Effector CD8-positive, alpha-beta T cell (primary cell): Measurements from ENCODE around the gene ECM1.

Source experiments
- DNase-seq: peaks from one replicate; lab custom pipeline; 2025; lab: John Stamatoyannopoulos, UW

The ECM1 gene

GRCh38 chr1:150512846-150513245 lies 4.9 kb downstream of the ECM1 start:
- no peak for DNase-seq

DNA sequence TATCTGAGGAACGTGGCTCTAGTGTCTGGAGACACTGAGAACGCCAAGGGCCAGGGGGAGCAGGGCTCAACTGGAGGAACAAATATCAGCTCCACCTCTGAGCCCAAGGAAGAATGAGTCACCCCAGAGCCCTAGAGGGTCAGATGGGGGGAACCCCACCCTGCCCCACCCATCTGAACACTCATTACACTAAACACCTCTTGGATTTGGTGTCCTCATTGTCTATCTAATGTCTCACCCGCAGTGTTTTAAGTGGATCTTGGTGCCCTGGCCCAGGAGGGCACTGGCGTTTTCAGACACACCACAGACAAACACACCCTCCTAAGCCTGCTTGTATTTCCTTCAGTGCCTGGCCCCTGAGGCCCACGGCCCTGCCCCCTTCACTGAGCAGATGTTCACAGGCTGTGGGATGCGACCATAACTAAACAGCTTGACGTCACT lies 5.5 kb downstream of the ECM1 start:
- no peak for DNase-seq

GRCh38 chr1:150514260-150514659 lies 6.4 kb downstream of the ECM1 start:
- no peak for DNase-seq

DNA sequence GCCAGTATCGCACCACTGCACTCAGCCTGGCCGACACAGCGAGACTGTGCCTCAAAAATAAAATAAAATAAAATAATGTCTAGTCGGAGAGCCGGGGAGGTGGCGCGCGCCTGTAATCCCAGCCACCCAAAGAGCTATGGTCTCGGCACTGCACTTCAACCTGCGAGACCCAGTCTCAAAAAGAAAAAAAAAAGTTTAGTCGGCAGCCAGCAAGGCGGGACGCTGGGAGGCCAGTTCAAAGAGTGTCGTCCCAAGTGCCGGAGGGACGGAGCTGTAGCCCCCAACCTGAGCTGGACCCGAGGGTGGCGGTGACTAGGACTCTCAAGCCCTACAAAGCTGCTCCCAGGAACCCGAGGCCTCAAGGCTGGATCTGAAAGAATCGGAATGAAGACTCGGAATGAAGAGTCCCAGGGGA lies 7.0 kb downstream of the ECM1 start:
- DNase-seq = no peak

GRCh38 chr1:150515328-150516049 lies 7.6 kb downstream of the ECM1 start, which contains the start of gene FALEC:
TSS of gene FALEC (plus strand) at chr1:150515752.
- peak; percentile 84 for DNase-seq

DNA sequence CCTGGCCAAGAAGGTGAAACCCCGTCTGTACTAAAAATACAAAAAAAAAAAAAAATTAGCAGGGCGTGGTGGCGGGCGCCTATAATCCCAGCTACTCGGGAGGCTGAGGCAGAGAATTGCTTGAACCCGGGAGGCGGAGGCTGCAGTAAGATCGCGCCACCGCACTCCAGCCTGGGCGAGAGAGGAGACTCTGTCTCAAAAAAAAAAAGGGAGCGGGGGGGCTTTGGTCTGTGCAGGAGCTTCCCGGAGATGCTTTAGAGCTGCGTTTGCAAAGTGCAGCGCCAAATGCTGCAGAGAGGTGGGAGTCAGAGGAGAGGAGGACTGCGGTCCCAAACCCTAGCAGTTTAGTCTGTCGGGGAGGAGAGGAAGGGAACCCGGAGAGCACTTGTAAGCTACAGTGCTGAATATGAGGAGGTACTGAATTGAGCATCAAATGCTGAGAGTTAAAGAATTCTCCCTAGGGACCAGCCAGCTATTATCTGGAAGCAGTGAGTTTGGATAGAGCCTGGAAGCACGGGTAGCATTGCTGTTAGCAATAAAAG lies 8.2 kb downstream of the ECM1 start:
- DNase-seq = no peak

DNA sequence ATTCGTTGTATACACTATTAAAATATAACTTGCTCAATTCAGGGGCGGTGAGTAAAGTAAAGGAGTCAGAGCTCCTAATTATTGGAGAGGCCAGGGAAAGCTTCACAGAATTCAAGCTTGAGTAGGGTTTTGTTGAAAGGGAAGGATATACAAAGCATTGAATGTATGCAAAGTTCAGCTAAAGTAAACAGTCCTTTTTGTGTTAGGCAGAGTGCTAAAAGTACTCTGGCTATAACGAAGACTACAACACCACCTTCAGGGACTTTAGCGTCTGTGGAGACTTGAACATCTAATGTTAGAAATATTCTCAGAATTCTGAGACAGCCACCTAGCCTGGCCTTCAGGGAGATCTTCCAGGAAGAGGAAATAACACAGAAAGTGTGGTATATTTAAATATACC lies 8.7 kb downstream of the ECM1 start:
- DNase-seq = no peak

- DNase-seq = no peak
Measured at GRCh38 chr1:150521196-150521968, 13.5 kb downstream of the ECM1 start.

- DNase-seq = no peak
Measured at GRCh38 chr1:150525348-150525747, 17.4 kb downstream of the ECM1 start.

DNA sequence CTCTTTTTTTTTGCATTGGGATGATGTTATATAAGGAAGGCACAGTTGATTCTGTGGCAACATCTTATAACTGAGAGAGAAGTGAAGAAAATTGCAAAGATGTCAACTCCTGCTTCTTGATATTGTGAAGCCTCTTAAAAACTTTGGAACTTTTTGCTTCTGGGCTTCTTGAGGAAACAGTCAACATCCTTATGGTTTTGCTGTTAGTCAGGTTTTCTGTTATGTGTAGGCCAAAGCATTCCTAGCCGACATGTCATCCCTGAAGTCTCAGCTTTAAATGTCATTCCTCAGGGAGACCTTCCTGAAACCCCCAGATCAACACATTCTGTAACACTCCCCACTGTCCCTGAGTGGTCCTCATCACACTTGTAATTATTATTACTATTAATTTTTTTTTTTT lies 20.3 kb downstream of the ECM1 start:
- DNase-seq = no peak

DNA sequence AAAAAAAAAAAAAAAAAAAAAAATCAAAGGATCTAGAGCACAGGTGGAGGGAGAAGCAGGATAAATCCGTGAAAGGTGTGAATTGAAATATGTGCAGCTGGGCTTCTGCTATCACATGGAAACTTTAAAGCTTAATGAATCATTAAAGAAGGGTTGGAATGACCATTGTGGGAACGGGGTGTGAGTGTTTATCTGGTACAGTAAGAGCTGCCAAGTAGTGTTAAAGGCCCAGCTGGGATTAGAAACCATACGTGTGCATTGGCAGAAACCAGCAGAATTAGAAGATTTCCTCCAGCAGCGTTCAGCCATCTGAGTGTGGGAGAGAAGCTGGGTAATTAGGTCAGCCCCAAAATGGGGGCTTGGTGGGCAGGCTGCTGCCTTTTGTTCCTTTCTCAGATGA lies 21.1 kb downstream of the ECM1 start:
- no peak for DNase-seq

- DNase-seq = no peak
Measured at GRCh38 chr1:150530491-150531159, 22.7 kb downstream of the ECM1 start.

DNA sequence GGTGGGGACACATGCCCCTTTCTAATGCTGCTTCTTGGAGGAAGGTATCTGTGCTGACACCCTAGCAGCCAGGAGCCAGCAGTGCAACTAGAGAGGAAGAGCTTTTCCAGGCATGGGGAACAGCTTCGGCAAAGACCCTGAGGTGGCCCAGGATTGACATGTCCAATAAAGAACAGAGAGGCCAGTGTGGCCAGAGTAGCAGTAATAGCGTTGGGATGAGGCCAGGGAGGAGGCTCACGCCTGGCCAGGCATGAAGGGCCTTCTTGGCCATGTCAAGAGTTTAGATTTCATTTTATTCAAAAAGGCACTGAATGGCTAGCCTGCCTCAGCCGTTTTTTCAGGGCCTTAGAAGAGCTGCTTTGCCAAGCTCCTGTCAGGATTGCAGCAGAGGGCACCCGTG lies 25.0 kb downstream of the ECM1 start:
- DNase-seq = no peak

- DNase-seq = no peak
Measured at GRCh38 chr1:150534002-150534401, 26.1 kb downstream of the ECM1 start.

GRCh38 chr1:150535511-150536287 lies 27.8 kb downstream of the ECM1 start:
- DNase-seq = no peak

- DNase-seq = no peak
Measured at GRCh38 chr1:150536836-150537731, 29.2 kb downstream of the ECM1 start.

GRCh38 chr1:150537732-150538684 lies 30.1 kb downstream of the ECM1 start:
- no peak for DNase-seq

- no peak for DNase-seq
Measured at GRCh38 chr1:150543500-150544143, 35.7 kb downstream of the ECM1 start.

DNA sequence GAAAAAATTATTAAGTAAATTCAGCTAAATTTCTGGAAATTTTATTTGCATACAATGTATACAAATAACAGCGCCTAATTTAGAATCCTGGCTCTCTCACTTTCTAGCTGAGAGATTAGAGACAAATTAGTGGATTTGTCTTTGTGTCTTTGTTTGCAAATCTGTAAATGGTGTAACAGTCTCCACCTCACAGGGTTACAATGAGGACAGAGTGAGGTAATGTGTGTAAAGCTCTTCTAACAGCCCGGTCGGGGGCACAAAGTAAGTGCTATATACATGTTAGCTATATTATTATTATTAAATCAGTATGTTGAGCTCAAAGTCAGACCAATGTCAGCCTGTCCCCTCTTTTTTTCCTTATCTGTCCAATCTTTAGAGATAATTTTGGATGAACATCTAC lies 36.3 kb downstream of the ECM1 start:
- no peak for DNase-seq
